ENCODE data around the gene BUB3. TPM values are rescaled to one million over a fixed set of nuclear protein-coding genes. Genes with fewer than 3 reads are reported as not detected.

Gene BUB3, protein sequence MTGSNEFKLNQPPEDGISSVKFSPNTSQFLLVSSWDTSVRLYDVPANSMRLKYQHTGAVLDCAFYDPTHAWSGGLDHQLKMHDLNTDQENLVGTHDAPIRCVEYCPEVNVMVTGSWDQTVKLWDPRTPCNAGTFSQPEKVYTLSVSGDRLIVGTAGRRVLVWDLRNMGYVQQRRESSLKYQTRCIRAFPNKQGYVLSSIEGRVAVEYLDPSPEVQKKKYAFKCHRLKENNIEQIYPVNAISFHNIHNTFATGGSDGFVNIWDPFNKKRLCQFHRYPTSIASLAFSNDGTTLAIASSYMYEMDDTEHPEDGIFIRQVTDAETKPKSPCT
- total RNA-seq (100 to 1,000 TPM; 105 to 111 TPM), total RNA-seq (125 to 181 reads per million in 2 donors)

GRCh38 chr10:123154092-123154710 lies at the start of gene BUB3:
BUB3 (plus strand) TSS chr10:123154402; CDS start chr10:123154918, 516 bp downstream.
- H3K36me3 Mint-ChIP-seq (ENCODE audit: low read depth) = peaks cover 14% of the 10 kb centered on the region
- ATAC-seq (peak; percentile 92), DNase-seq (peak; percentile 71 to 85 (median 80))
- peaks cover 46% of the 10 kb centered on the region for H3K4me1 Mint-ChIP-seq
- no peaks in the 10 kb centered on the region for H3K9me3 ChIP-seq (ENCODE audit: control insufficient read depth, low read length, poor library complexity, severe bottlenecking)
- peaks cover 10% of the 10 kb centered on the region for H3K27me3 Mint-ChIP-seq
- H3K27ac Mint-ChIP-seq = peak within 1 kb of the TSS; percentile 98
- peak within 1 kb of the TSS; percentile 100 for H3K4me3 Mint-ChIP-seq

GRCh38 chr10:123109466-123109865 lies 44.7 kb upstream of the BUB3 start:
- Mint-ChIP-seq H3K4me3 (no peak overlapping the region), H3K27me3 (peaks cover 53% of the 10 kb centered on the region), H3K4me1 (no peaks in the 10 kb centered on the region), H3K27ac (no peak overlapping the region), H3K36me3 (ENCODE audit: low read depth) (peaks cover 3% of the 10 kb centered on the region)
- ATAC-seq (no peak), DNase-seq (no peak)
- H3K9me3 ChIP-seq (ENCODE audit: control insufficient read depth, low read length, poor library complexity, severe bottlenecking) = no peaks in the 10 kb centered on the region

- Mint-ChIP-seq H3K4me3 (no peak overlapping the region), H3K4me1 (no peaks in the 10 kb centered on the region), H3K27ac (no peak overlapping the region), H3K36me3 (ENCODE audit: low read depth) (no peaks in the 10 kb centered on the region), H3K27me3 (peaks cover 71% of the 10 kb centered on the region)
- DNase-seq (no peak), ATAC-seq (no peak)
- no peaks in the 10 kb centered on the region for H3K9me3 ChIP-seq (ENCODE audit: control insufficient read depth, low read length, poor library complexity, severe bottlenecking)
These were observed 36.4 kb upstream of the BUB3 start for GRCh38 chr10:123117644-123118417.

DNA sequence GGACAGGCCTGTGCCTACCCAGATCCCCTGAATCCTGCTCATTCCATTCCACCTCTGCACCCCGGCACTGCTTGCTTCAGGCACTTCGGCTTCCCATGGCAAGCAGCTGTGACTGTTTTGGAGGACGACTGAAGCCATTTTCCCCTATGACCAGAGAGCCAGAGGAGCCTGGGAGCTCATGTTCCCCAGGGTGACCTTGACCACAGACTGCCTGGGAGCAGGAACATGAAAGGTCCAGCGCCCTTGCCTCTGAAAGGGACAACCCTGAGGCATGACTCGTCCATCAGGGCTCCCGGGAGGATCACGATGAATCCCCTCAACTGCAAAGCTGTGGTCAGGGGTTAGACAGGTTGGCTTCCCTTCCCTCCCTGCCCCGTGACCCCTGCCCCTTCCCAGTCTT lies 35.1 kb upstream of the BUB3 start:
- H3K9me3 ChIP-seq (ENCODE audit: control insufficient read depth, low read length, poor library complexity, severe bottlenecking) = no peaks in the 10 kb centered on the region
- Mint-ChIP-seq H3K27me3 (peaks cover 67% of the 10 kb centered on the region), H3K4me3 (no peak overlapping the region), H3K27ac (no peak overlapping the region), H3K36me3 (ENCODE audit: low read depth) (no peaks in the 10 kb centered on the region), H3K4me1 (no peaks in the 10 kb centered on the region)
- no peak for ATAC-seq
- DNase-seq = no peak

- Mint-ChIP-seq H3K27ac (no peak overlapping the region), H3K4me3 (no peak overlapping the region), H3K4me1 (no peaks in the 10 kb centered on the region), H3K27me3 (peaks cover 76% of the 10 kb centered on the region), H3K36me3 (ENCODE audit: low read depth) (peaks cover 5% of the 10 kb centered on the region)
- no peaks in the 10 kb centered on the region for H3K9me3 ChIP-seq (ENCODE audit: control insufficient read depth, low read length, poor library complexity, severe bottlenecking)
- no peak for DNase-seq
- no peak for ATAC-seq
These were observed 28.0 kb upstream of the BUB3 start for GRCh38 chr10:123126246-123126645.

- Mint-ChIP-seq H3K27ac (no peak overlapping the region), H3K4me3 (no peak overlapping the region), H3K27me3 (peaks cover 94% of the 10 kb centered on the region), H3K36me3 (ENCODE audit: low read depth) (peaks cover 6% of the 10 kb centered on the region), H3K4me1 (peaks cover 14% of the 10 kb centered on the region)
- DNase-seq (no peak), ATAC-seq (no peak)
- H3K9me3 ChIP-seq (ENCODE audit: control insufficient read depth, low read length, poor library complexity, severe bottlenecking) = no peaks in the 10 kb centered on the region
These were observed 24.5 kb upstream of the BUB3 start for GRCh38 chr10:123129618-123130271.

- DNase-seq (peak; percentile 69 to 85 (median 72)), ATAC-seq (peak; percentile 79)
- peak overlapping the region; percentile 80 for H3K4me3 Mint-ChIP-seq
- peak overlapping the region; percentile 67 for H3K27ac Mint-ChIP-seq
- H3K4me1 Mint-ChIP-seq = peaks cover 19% of the 10 kb centered on the region
- H3K27me3 Mint-ChIP-seq = peaks cover 76% of the 10 kb centered on the region
- peaks cover 7% of the 10 kb centered on the region for H3K36me3 Mint-ChIP-seq (ENCODE audit: low read depth)
- no peaks in the 10 kb centered on the region for H3K9me3 ChIP-seq (ENCODE audit: control insufficient read depth, low read length, poor library complexity, severe bottlenecking)
These were observed 21.4 kb upstream of the BUB3 start for GRCh38 chr10:123132576-123133477.

DNA sequence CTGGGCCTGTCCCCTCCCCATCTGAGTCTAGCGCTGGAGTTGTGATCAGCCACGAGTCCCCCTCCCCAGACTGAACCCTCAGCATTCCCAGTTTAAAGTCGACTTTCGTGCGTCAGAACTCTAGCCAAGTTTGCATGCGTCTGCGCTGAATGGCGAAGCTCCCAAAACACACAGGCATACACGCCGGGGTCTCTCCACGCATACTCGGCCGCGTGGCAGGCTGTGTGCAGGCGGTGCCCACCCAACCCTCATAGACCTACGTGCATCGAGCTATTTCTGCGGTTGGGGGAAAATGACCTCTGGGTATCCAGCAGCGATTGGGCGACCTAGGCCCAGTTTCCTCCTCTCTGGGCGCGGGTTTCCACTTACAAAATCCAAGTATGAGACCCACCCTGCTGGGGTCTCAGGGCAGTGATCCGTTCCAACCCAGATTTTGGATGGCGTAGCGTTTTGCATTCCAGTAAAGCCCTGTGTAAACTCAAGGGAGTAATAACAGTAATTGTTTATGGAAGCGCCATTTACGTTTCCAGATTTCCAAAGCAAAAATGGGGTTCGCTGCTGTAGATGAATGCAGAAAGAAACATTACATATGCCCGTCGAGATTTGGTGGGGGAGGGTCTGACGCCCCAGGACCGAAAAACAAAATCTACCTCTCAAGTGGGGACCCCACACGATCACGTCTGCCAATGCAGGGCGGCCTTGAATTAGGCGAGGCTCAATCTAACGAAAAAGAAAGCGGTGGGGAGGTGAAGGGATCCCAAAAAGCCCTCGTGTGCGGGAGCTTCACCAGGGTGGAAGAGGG lies 20.5 kb upstream of the BUB3 start:
- Mint-ChIP-seq H3K4me3 (peak overlapping the region; percentile 80), H3K27me3 (peaks cover 79% of the 10 kb centered on the region), H3K36me3 (ENCODE audit: low read depth) (peaks cover 7% of the 10 kb centered on the region), H3K4me1 (peaks cover 19% of the 10 kb centered on the region), H3K27ac (peak overlapping the region; percentile 67)
- no peaks in the 10 kb centered on the region for H3K9me3 ChIP-seq (ENCODE audit: control insufficient read depth, low read length, poor library complexity, severe bottlenecking)
- ATAC-seq = no peak
- DNase-seq = no peak

DNA sequence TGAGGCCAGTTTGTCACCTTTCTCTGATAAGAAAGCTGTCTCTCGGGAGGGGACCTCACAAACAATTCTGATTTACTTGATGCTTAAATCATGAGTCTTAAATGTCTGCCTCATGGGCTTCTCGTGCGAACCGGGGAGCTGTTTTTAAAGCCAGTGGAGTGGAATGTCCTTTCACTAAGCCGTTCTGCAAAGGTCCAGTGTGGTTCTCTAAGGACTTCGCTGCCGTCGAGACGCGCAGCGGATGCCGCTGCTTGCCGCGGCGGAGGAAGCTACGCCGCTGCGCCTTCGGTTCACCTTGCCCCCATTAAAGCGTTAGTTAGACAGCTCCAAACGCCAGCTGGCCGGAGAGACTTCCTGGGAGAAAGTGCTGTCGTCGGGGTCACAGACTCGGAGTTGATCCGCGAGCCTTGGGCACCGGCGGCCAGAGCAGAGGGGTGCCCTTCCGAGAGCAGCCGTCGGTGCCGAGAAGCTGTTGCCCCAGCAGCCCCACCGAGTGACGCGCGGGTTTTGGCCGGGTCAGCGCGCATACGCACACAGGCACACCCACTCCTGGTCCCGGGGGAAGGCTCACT lies 19.8 kb upstream of the BUB3 start:
- peak overlapping the region; percentile 67 for H3K27ac Mint-ChIP-seq
- DNase-seq (no peak), ATAC-seq (no peak)
- peaks cover 79% of the 10 kb centered on the region for H3K27me3 Mint-ChIP-seq
- peaks cover 23% of the 10 kb centered on the region for H3K4me1 Mint-ChIP-seq
- H3K36me3 Mint-ChIP-seq (ENCODE audit: low read depth) = peaks cover 4% of the 10 kb centered on the region
- H3K4me3 Mint-ChIP-seq = peak overlapping the region; percentile 69
- no peaks in the 10 kb centered on the region for H3K9me3 ChIP-seq (ENCODE audit: control insufficient read depth, low read length, poor library complexity, severe bottlenecking)

DNA sequence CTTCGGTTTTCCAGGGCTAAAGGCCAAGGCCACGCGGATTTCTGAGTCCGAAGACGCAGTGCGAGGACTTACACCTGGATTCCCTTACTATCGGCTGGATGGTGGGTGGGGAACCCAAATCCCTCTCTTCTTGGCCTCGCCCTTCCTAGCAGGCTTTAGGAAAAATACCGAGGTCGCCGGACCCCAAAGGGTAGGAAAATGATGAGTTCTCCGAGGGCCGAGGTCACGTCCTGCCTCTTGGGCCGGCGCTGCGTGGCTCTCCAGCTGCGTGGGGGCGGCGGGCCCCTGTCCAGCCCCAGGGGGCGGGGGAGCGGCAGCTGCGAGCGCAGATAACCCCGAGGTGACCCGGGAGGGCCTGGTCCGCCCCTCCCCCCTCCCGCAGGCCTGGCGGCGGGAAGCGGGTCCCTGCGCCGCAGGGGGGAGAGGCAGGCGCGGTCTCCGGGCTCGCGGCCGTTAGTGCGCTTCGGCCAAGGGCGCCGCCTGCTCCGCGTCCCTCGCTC lies 19.2 kb upstream of the BUB3 start:
- no peak for DNase-seq
- no peaks in the 10 kb centered on the region for H3K9me3 ChIP-seq (ENCODE audit: control insufficient read depth, low read length, poor library complexity, severe bottlenecking)
- H3K36me3 Mint-ChIP-seq (ENCODE audit: low read depth) = peaks cover 4% of the 10 kb centered on the region
- peaks cover 26% of the 10 kb centered on the region for H3K4me1 Mint-ChIP-seq
- no peak for ATAC-seq
- peak overlapping the region; percentile 67 for H3K27ac Mint-ChIP-seq
- H3K4me3 Mint-ChIP-seq = peak overlapping the region; percentile 69
- peaks cover 79% of the 10 kb centered on the region for H3K27me3 Mint-ChIP-seq

- Mint-ChIP-seq H3K27ac (peak within 1 kb of the TSS; percentile 86), H3K4me3 (peak within 1 kb of the TSS; percentile 90), H3K36me3 (ENCODE audit: low read depth) (peaks cover 4% of the 10 kb centered on the region), H3K4me1 (peaks cover 32% of the 10 kb centered on the region), H3K27me3 (peaks cover 79% of the 10 kb centered on the region)
- DNase-seq (no peak), ATAC-seq (peak; percentile 51)
- H3K9me3 ChIP-seq (ENCODE audit: control insufficient read depth, low read length, poor library complexity, severe bottlenecking) = no peaks in the 10 kb centered on the region
These were observed 18.6 kb upstream of the BUB3 start, which contains the start of gene HMX3 for GRCh38 chr10:123135415-123136141. HMX3 (plus strand) TSS chr10:123135970; CDS start chr10:123136051, 81 bp downstream.
